Measurements from ENCODE around the gene EEIG1.

The EEIG1 gene

DNA sequence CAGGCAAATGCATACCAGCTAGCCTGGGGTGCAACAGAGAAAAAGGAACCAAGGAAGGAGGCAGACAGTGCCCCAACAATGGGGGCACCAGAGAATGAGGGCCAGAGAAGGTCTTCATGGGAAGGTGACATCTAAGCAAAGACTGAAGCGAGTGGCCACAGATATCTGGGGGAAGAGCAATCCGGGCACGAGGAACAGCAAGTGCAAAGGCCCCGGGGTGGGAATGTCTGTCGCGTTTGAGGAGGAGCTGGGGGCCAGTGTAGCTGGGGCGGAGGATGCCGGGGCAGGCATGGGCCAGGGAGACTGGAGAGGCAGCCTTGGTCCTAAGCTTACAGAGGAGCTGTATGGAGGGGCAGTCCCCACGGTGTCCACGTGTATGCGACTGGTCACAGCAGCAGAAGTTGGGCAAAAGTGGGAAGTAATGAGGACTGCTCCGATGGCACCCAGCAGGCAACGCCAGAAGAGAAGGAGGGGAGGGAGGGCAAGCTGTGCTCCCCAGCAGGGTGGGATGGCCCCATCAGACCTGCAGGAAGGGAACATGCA is 19.1 kb downstream of the EEIG1 start:
- Mint-ChIP-seq H3K27me3 (no peaks in the 10 kb centered on the region), H3K4me1 (peaks cover 91% of the 10 kb centered on the region), H3K36me3 (peaks cover 31% of the 10 kb centered on the region), H3K9me3 (peaks cover 2% of the 10 kb centered on the region), H3K27ac (peak overlapping the region; percentile 94), H3K4me3 (no peak overlapping the region)
- no peak for ATAC-seq

DNA sequence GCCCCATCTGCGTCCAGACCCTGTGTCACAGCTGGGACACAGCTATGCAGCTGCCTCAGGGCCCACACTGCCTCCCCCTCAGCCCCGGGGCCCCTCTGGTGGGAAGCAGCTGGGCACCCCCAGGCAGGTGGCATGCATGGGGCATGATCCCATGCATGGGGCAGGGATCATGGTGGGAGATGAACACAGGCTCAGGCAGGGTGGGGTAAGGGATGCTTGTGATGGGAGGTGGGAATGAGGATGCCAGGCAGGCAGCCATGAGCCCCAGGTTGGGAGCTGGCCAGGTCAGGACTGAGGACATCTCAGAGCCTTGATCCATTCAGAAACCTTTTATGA is 19.7 kb downstream of the EEIG1 start:
- H3K4me3 Mint-ChIP-seq = no peak overlapping the region
- H3K27ac Mint-ChIP-seq = peak overlapping the region; percentile 94
- no peaks in the 10 kb centered on the region for H3K27me3 Mint-ChIP-seq
- H3K36me3 Mint-ChIP-seq = peaks cover 31% of the 10 kb centered on the region
- peaks cover 88% of the 10 kb centered on the region for H3K4me1 Mint-ChIP-seq
- peaks cover 2% of the 10 kb centered on the region for H3K9me3 Mint-ChIP-seq
- ATAC-seq = no peak

DNA sequence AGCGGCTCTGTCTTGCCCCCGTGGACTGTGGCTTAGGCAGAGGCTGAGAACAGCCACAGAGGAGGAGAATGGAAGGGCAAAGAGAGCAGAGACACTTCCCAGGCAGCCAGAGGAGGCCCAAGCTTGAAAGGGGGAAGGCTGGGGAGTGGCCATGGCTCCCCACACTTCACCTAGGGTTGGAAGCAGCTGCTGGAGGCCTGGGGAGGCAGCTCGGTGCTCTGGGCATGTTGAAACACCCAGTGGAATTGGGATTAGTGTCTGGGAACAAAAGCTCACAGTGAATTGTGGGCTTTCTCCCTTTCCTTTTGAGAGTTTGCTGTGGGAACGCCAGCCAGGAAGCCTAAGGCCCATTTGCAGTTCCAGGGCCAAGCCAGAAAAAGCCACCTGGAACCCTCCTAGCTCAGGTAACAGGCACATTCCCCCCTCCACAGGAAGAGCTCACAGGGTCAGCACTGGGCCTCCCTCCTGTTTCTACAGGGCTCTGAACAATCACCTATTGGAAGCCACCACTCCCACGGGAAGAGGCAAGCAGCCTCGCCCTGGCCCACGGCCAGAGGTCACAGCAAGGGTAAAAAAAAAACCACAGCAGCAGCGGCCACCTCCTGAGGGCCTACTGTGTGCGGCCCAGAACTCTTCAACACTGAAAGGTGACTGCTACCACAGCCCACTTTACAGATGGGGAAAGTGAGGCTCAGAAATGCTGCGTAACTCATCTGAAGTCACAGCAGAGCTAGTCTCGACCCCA is 20.2 kb downstream of the EEIG1 start:
- H3K4me3 Mint-ChIP-seq = no peak overlapping the region

DNA sequence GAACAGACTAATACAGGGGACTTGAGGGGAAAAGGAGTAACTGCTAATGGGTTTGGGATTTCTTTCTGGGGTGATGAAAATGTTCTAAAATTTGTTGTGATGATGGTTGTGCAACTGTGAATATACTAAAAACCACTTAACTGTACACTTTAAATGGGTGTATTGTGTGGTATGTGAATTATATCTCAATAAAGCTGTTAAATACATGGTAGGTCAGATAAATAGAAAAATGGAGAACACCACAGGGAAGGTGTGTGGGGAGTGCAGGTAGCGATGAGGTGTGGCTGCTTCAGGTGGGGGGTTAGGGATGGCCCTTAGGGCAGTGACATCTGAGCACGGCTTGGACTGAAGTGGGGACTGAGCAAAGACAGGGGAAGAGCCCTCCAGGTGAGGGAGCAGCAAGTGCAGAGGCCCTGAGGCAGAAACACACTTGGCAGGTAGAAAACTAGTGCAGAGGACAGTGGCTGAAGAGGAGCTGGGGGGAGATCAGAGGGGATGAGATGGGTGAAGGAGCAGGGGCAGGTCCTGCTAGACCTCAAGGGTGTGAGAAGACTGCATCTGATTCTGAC is 20.9 kb downstream of the EEIG1 start:
- Mint-ChIP-seq H3K4me1 (peaks cover 88% of the 10 kb centered on the region), H3K4me3 (no peak overlapping the region), H3K27ac (peak overlapping the region; percentile 94), H3K36me3 (peaks cover 31% of the 10 kb centered on the region), H3K27me3 (no peaks in the 10 kb centered on the region), H3K9me3 (peaks cover 2% of the 10 kb centered on the region)
- ATAC-seq = no peak

More for the DNA sequence above, 20.2 kb downstream of the EEIG1 start:
- H3K36me3 Mint-ChIP-seq = peaks cover 31% of the 10 kb centered on the region
- H3K27ac Mint-ChIP-seq = peak overlapping the region; percentile 94
- H3K9me3 Mint-ChIP-seq = peaks cover 2% of the 10 kb centered on the region
- H3K27me3 Mint-ChIP-seq = no peaks in the 10 kb centered on the region
- ATAC-seq = no peak
- H3K4me1 Mint-ChIP-seq = peaks cover 88% of the 10 kb centered on the region

DNA sequence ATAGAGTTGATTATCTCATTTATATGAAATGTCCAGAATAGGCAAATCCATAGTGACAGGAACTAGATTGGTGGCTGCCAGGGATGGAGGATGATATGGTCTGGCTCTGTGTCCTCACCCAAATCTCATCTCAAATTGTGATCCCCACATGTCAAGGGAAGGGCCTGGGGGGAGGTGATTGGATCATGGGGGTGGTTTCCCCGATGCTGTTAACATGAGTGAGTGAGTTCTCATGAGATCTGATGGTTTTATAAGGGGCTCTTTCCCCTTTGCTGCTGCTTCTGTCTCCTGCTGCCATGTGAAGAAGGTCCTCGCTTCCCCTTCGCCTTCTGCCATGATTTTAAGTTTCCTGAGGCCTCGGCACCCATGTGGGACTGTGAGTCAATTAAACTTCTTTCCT is 21.4 kb downstream of the EEIG1 start:
- no peaks in the 10 kb centered on the region for H3K27me3 Mint-ChIP-seq
- peaks cover 31% of the 10 kb centered on the region for H3K36me3 Mint-ChIP-seq
- H3K27ac Mint-ChIP-seq = peak overlapping the region; percentile 94
- no peak overlapping the region for H3K4me3 Mint-ChIP-seq
- peaks cover 2% of the 10 kb centered on the region for H3K9me3 Mint-ChIP-seq
- no peak for ATAC-seq
- H3K4me1 Mint-ChIP-seq = peaks cover 88% of the 10 kb centered on the region

DNA sequence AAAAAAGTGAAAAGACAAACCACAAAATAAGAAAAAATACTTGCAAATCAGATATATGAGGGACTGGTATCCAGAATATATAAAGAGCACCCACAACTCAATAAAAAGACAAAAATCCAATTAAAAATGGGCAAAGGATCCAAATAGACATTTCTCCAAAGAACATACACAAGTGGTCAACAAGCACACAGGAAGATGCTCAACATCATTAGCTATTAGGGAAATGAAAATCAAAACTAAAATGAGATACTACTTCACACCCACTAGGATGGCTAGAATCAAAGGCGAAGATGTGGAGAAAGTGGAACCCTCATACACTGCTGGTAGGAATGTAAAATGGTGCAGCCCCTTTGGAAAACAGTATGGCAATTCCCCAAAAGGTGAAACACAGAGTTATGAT is 22.1 kb downstream of the EEIG1 start:
- Mint-ChIP-seq H3K27me3 (no peaks in the 10 kb centered on the region), H3K4me3 (no peak overlapping the region), H3K9me3 (peaks cover 2% of the 10 kb centered on the region), H3K4me1 (peaks cover 88% of the 10 kb centered on the region), H3K27ac (peak overlapping the region; percentile 94), H3K36me3 (peaks cover 31% of the 10 kb centered on the region)
- ATAC-seq = no peak

DNA sequence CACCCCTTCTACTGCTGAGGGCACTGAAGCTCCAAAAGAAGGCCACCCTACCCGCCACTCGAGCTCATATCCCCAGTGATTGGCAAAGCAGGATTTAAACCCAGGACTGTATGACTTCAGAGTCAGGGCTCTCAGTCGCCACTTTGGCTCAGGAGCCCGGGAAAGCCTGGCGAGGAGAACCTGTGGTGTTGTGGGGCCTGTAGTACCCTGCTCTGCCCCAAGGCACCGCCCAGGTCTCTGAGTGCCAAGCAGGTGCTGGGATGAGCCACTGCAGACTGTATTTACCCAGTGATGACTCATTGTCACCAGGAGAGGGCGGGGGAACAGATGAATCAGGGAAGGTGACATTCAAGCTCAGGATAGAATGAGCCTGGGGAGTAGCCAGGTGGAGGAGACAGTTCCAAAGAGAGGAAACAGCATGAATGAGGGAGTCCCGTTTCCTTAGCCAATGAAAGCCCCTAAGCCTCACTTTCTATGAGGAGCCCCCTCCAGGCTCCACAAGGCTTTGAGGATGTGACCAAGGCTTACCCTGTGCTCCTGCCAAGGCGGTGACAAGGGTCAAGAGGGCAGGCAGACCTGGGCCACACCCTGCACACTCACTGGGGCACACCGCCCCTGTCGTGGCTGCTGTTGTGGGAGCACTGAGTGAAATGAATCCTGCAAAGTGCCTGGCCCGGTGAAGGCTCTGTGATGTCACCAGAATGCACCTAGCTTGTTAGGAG is 25.3 kb downstream of the EEIG1 start:
- ATAC-seq = peak; percentile 96
- Mint-ChIP-seq H3K4me1 (peaks cover 68% of the 10 kb centered on the region), H3K4me3 (peak overlapping the region; percentile 42), H3K36me3 (peaks cover 26% of the 10 kb centered on the region), H3K9me3 (peaks cover 2% of the 10 kb centered on the region), H3K27ac (peak overlapping the region; percentile 79), H3K27me3 (no peaks in the 10 kb centered on the region)

DNA sequence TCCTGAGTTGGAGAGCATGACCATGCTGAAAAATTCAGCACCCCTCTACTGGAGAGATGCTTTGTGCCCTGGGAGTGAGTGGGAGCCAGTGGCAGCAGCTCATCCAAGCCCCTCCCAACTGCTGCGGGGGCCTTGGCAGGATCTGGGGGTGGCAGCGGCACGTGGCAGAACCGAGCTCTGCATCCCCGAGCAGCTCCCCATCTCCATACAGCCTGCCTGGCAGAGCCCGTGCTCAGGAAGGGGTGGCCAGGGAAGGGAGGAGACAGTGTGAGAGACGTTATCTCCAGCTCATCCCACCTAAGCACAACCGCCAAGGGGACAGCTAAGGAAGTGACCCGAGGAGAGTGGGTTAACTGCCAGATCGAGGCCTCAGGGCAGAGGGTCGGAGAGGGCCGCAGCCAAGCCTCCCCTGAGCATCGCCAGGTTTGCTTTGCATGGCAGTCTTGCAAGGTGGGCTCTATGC is 25.9 kb downstream of the EEIG1 start:
- H3K27me3 Mint-ChIP-seq = no peaks in the 10 kb centered on the region
- H3K4me1 Mint-ChIP-seq = peaks cover 68% of the 10 kb centered on the region
- no peak overlapping the region for H3K4me3 Mint-ChIP-seq
- H3K36me3 Mint-ChIP-seq = peaks cover 26% of the 10 kb centered on the region
- H3K27ac Mint-ChIP-seq = peak overlapping the region; percentile 79
- peaks cover 2% of the 10 kb centered on the region for H3K9me3 Mint-ChIP-seq
- ATAC-seq = no peak

DNA sequence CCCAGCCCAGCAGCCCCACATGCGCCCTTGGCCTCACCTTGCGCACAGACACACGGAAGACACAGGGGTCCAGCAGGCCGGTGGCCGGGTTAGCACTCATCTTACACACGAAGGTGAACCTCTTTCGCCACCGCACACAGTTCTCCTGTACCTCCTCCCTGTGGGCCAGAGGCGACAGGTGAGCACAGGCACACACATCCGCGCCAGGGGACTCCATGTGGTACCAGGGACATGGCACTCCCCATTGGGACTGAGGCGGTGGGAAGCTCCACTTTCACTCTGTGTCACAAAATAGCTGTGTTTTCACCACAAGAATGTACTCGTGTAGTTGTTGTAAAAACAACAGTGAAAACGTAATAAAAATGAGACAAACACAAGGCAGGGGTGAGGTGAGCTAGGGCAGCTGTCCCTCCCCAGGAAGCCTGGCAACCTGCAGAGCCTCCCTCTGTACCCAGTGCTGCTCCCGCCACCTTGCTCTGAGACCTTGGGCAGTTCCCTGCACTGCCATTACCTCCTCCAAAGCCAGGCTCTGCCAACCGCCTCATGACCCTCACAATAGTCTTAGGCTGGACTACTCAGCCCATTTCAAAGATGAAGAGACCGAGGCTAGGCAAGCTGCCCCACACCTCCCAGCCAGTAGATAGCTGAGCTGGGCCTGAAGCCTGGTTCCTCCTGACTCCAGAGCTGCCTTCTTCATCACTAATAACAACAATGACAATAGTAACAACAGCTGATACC is 26.9 kb downstream of the EEIG1 start:
- Mint-ChIP-seq H3K4me1 (peaks cover 62% of the 10 kb centered on the region), H3K27ac (peak overlapping the region; percentile 79), H3K36me3 (peaks cover 19% of the 10 kb centered on the region), H3K9me3 (peaks cover 2% of the 10 kb centered on the region), H3K27me3 (no peaks in the 10 kb centered on the region), H3K4me3 (no peak overlapping the region)
- no peak for ATAC-seq

DNA sequence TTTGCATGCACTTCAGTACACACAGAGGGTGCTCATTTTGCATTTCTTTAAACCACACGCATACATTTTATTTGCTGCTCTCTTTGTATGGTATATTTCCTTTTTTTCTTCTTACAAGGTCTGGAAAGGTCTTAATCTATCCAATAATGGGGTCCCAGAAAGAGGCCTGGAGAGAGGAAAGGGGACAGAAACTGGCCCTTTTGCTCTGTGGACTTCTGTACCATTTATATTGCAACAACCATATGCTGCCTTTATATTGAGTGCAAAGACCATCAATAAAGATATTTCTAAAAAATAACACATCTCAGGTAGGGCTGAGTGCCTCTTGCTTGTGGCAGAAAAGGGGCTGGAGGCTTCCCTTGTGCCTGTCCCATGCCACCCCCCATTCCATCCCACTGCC is 27.6 kb downstream of the EEIG1 start:
- no peak for ATAC-seq
- Mint-ChIP-seq H3K9me3 (no peaks in the 10 kb centered on the region), H3K27me3 (no peaks in the 10 kb centered on the region), H3K4me3 (no peak overlapping the region), H3K36me3 (peaks cover 22% of the 10 kb centered on the region), H3K4me1 (peaks cover 62% of the 10 kb centered on the region), H3K27ac (peak overlapping the region; percentile 79)

DNA sequence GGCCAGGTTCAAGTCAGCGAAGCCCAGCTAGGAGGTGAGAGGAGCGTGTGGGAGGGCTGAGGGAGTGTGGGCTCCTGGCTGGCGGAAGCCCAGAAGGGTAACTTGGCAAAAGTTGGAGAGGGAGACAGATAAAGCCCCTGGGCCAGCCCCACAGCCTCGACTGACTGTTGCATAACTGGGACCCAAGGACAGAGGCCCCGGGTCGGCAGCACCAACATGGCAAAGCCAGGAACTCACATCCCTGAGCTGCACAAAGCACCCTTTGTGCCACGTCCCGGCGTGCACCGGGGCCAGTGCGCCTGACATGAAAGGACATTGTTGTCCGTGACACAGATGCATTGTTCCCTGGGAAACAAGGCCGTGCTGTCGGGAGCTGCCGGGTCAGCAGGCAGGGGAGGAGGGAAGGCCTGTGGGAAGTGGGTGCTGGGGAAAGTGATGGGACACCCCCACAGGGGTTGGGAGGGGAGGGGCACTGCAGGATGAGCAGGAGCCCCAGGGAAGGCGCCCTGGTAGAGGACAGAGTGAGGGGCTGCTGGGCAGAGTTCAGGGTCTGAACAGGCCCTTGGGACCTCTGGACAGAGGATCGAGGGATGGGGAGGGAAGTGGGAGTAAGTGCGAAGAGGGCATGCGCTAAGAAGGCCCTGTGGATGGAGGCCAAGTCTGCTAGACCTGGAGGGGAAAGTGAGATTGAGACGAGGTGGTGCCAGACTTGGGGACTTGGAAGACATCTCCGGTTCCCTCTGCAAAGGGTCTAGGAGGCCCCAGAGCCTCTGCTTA is 30.1 kb downstream of the EEIG1 start:
- H3K27ac Mint-ChIP-seq = peak overlapping the region; percentile 71
- no peaks in the 10 kb centered on the region for H3K27me3 Mint-ChIP-seq
- H3K4me3 Mint-ChIP-seq = no peak overlapping the region
- peaks cover 44% of the 10 kb centered on the region for H3K36me3 Mint-ChIP-seq
- no peak for ATAC-seq
- H3K4me1 Mint-ChIP-seq = peaks cover 66% of the 10 kb centered on the region
- H3K9me3 Mint-ChIP-seq = no peaks in the 10 kb centered on the region

DNA sequence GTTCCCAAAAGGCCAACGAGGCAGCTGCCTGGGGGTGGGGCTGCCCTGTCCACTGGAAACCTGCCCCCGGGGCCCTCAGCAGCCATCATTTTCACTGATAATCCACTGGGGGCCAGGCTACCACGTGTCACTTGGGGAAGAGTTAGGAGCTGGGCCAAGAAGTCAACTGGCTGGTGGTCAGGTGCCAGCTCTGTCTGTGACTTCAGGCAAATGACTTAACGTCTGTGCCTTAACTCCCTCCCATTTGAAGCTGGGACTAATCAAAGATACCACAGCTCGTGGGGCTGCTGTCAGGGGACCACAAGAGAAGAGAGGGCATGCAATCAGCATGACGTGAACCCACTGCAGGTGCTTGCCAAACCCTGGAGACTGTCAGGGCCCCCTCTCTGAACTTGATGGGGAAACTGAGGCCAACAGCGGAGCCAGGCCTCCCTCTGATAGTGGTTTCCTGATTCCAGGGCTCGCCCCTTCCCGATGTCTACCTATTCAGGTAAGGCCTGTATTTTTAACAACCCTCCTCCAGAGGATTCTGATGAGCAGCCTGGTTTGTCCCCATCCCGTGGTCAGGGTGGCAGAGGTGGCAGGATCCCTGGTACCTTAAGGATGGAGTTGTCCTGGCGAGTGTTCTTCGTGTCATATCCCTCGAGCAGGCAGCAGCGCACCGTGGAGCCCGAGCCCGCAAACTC is 30.8 kb downstream of the EEIG1 start:
- no peak for ATAC-seq
- Mint-ChIP-seq H3K9me3 (no peaks in the 10 kb centered on the region), H3K4me3 (no peak overlapping the region), H3K27me3 (no peaks in the 10 kb centered on the region), H3K27ac (peak overlapping the region; percentile 71), H3K4me1 (peaks cover 63% of the 10 kb centered on the region), H3K36me3 (peaks cover 52% of the 10 kb centered on the region)

DNA sequence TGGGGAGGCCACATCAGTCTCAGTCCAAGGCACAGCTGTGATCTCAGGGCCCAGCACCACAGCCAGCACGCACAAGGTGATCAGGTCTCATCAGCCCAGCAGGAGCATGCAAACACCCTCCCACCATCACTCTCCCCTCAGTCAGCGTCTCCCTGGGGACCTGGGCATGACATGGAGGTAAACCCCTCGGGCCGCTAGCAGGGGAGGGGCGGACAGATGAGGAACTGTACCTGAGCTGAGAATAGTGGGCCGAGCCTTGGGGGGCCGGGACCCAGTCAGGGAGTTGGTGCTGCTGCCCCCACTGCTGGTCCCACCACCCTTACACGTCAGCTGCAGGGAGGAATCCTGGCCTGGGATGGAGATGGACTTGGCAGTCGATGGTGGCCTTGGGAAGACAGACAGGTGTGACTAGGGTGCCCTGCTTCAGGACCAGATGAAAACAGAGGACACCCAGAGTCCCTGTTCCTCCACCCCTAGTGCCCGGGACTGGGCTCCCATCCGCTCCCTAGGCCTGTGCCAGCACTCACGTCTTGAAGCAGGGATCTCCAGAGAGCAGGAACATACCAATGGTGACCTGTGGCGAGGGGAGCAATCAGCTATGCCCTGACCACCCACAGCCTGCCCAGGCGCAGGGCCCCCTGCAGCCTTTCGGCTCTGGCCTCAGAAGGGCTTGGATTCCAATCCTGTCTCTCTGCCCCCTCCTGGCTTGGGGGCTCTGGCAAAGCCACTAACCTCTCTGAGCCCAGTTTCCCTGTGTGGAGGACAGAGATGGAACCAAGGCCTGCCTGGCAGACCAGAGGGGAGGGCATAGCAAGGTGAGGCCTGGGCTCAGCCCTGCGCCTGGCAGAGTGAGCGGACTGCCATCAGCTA is 32.7 kb downstream of the EEIG1 start:
- no peak overlapping the region for H3K4me3 Mint-ChIP-seq
- H3K9me3 Mint-ChIP-seq = no peaks in the 10 kb centered on the region
- H3K27me3 Mint-ChIP-seq = no peaks in the 10 kb centered on the region
- no peak for ATAC-seq
- H3K27ac Mint-ChIP-seq = peak overlapping the region; percentile 35
- peaks cover 61% of the 10 kb centered on the region for H3K4me1 Mint-ChIP-seq
- H3K36me3 Mint-ChIP-seq = peaks cover 65% of the 10 kb centered on the region
